ENCODE measurements around the gene TPM1.
A peak's percentile ranks its signal among the peaks of the same experiment; 100 is the strongest.
"Not testable (repeated sequence)": the region's sequence is repeated elsewhere in the genome, so short reads cannot be mapped to it uniquely, and the experiment has no call there.

Gene TPM1

DNA sequence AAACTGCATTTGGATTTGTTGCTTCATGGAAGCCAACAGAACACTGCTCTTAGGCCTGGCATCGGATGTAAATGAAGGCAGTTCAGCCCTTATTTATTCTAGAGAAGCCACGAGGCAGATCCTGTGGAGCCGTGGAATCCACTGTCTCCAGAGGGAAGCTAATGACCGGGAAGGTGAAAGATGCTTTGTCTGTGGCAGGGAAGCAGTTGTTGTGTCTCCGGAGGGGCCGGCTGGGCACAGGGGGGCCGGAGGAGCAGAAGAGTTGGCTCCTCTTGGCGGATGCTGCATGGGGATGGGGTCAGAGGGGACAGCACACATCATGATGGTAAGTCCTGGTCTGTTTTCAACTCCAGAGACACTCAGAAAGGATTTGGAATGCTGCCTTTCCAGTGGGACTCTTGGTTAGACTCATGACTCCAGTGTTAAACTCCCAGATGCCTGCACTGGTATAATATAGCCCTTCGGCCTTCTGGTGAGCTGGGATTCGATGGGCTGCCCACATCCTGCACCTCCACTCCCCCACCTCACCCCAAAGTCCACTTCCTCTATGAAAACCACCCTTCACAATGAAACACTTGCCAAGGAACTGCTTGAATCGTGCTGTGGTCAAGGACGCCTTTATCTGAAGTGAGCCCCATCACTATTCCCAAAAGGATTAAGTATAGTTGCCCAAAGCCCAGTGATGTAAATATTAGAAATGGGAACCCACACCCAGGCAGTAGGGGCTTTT, 33.6 kb downstream of the TPM1 start:
- DNase-seq: no peak

DNA sequence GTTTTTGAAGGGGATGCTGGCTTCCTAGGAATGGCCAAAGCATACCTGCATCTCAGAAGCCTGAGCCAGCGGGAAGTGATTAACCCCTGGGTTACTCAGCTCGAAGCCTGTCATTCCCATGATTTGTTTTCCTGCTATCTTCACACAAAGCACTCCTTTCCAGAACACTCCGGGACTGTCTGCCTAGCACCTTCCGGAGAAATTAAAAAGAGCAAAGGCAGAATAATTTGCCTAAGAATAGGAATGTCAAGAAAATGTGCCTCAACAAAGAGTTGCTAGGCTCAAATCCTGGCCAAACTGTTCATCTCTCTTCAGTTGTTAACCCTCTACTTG, 34.1 kb downstream of the TPM1 start:
- DNase-seq: no peak

DNA sequence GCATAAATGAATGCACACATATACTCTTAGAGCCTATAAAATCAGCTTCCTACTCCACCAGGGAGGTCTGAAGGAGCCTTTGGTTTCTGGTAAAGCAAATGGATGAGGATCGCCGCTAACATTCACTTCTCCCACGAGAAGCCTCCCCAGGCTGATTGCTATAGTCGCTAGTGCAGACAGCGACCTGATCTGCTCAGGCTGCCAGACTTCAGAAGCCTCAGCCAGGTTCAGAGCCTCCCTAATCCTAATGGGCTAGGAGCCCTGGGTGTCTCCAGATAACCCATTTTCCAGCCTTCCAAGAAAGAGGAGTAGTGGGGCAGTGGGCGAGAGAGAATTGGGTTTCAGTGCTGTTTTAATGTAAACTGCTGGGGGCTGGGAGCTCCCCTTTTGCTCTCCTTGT, 35.4 kb downstream of the TPM1 start:
- DNase-seq: no peak

GRCh38 chr15:63079947-63080626, 37.5 kb downstream of the TPM1 start:
- no peak for DNase-seq

DNA sequence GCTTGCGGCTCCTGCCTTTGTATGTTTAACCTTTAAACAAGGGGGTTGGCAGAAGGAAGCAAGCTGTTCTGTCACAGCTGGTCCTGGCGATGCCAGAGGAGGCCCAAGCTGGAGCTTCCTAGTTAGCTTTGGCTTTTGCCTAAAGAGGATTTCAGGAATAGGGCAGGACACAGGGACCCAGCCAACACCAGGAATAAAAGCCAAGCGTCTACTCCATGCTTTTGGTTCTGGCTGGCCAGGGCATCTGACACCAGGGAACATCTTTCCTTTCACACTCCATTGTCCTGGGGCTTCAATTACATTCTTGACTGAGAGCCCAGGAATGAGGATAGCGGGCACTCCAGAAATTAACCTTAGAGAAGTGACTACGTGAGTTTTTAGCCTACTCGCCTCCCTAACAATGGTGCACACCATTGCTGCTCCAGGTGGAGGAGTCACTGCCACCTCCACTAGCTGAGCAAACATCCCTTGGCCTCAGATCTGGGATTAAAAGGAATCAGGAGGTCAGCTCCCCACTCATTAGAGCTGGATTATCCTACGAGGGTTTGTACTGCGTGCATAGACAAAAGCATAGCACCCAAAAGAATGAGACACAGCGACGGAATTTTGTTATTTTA, 38.2 kb downstream of the TPM1 start:
- DNase-seq: no peak

DNA sequence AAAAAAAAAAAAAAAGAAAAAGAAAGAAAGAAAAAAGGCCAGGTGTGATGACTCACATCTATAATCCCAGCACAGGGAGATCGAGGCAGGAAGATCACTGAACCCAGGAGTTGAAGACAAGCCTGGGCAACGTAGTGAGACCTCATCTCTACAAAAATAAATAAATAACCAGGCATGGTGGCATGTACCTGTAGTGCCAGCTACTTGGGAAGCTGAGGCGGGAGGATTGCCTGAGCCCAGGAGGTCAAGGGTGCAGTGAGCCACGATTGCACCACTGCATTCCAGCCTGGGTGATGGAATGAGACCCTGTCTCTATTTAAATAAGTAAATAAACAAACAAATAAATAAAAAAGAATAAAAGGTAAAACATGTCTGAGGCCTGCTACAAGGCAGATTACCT, 39.8 kb downstream of the TPM1 start:
- no peak for DNase-seq

DNA sequence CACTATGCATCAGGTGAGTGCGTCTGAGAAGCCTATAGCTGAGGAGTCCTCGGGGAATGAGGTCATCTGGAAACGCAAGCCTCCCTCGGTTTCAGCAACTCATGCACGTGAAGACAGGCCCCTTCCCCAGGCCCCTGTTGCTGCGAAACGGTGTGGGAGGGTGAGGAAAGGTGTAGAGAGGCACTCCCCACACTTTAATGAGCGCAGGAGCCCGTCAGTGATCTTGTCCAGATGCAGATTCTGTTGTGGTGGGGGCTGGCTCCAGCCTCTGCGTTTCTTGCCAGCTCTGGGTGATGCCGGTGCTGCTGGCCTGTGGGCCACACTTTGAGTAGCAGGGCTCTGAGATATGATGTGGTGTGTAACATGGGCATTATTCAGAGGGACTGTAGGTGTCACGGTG, 40.5 kb downstream of the TPM1 start:
- no peak for DNase-seq

DNA sequence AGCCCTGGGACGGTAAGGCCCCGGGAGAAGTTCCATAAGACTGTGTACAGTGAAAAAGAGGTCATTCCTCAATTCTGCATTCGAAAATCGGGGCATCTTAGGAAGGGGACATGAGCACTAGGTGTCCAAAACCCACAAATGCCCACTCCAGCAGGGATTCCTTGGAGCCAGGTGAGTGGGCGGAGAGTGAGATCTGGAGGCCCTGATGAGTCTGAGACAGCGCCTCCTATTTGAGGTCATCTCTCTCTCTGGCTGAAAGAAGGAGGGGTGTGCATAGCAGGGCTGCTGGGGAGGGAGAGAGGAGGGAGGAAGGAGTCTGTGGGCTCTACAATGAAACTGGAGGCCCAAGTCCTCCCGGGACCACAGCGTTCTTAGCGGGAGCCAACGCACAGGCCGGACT, 41.0 kb downstream of the TPM1 start:
- no peak for DNase-seq

GRCh38 chr15:63084806-63085205, 42.3 kb downstream of the TPM1 start:
- DNase-seq: no peak

GRCh38 chr15:63085289-63085688, 42.7 kb downstream of the TPM1 start:
- no peak for DNase-seq

- no peak for DNase-seq
These were observed 43.7 kb downstream of the TPM1 start for GRCh38 chr15:63086271-63086670.

GRCh38 chr15:63086947-63087346, 44.4 kb downstream of the TPM1 start:
- no peak for DNase-seq

DNA sequence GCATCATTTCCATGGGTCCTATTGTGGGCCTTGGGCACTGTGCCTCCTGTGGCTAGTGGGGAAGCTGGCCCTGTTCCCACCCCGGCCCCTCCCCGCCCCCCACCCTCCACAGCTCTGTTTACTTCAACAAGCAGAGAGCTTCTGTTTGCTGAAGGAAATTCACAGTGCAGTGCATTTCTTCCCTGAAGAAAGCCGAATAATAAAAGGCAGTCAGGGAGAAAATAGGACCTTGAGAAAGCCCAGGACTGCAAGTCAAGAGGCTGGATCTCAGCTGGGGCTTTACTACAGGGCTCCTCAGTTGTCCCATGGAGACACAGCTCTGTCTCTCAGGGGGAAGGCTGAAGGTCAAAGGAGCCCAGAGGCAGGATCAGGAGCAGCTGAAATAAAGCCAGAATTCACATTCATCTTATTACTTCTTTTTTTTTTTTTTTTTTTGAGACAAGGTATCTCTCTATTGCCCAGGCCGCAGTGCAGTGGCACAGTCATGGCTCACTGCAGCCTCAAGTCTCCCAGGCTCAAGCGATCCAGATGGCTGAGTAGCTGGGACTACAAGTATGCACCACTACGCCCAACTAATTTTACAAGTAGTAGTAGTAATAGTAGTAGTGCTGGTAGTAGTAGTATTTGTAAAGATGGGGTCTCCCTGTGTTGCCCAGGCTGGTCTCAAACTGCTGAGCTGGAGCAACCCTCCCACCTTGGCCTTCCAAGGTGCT, 46.1 kb downstream of the TPM1 start:
- DNase-seq: no peak

DNA sequence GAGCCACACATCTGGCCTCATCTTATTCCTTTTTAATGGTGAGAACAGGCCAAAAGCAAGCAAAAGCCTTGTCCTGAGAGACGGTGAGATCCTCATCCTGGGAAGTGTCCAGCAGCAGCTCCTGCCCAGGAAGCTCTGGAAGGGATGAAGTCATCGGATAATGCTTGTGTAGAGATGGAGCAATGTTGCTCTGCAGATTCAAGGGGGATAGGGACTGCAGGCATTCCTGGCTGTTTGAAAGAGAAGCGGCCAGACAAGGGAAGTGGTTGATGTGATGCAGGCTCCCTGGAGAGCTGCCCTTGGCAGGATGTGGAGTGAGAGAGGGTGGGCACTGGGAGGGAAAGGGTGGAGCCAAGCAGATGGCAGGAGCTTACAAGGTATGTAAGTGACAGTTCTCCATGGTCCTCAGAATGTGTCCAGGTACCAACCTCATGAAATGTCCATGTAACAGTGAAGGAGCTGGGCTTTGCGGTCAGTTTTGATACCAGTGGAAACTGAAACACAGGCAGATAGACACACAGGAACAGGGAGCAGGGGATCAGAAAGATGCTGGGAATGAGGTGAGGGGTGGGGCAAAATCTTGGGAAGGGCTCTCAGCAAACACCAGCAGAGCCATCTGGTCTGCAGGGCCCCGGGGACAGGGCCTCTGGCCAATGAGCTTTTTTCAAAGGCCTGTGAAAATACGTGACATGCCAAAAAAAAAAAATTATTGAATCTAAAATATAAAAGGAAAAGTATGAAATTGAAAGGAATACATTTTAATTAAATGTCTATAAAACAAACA, 46.9 kb downstream of the TPM1 start:
- no peak for DNase-seq

DNA sequence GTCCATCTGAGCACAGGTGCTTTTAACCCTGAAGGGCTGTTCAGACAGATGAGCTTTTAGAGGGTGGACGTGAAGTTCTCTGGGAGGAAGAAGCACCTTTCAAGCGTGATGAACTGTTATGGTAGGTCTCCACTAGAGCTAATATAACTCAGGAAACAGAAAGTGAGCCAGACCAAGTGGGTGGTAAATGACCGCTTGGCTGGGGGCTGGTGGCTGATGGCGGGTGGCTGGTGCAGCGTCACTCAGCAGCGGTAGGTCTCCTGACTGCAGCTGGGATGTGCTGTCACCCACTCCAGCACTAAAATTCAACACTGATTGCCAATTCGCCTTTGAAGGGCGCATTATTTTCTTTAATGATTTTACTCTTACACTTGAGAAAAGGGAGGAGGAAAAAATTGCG, 47.9 kb downstream of the TPM1 start:
- no peak for DNase-seq

DNA sequence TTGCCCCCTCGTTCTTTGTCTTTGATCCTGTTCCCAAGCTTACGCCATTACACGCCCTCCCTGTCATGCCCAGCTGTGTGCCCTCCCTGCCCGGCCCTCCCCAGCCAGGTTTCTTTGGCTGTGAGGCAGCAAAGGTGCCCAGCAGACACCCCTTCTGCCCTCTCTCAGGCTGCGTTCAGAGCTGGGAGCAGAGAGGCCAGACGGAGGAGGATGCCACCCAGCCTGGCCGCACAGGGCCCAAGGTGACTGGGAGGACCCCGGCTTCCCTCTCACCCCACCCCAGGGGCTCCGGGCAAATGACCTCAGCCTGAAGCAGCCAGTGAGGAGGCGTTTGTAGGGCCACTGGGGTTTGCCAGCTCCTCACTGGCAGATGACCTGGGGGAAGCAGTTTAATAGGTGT, 48.3 kb downstream of the TPM1 start:
- DNase-seq: no peak

- no peak for DNase-seq
These were observed 49.3 kb downstream of the TPM1 start for GRCh38 chr15:63091679-63092446.

- DNase-seq: peak; percentile 72
These were observed 51.1 kb downstream of the TPM1 start for GRCh38 chr15:63093486-63094205.

DNA sequence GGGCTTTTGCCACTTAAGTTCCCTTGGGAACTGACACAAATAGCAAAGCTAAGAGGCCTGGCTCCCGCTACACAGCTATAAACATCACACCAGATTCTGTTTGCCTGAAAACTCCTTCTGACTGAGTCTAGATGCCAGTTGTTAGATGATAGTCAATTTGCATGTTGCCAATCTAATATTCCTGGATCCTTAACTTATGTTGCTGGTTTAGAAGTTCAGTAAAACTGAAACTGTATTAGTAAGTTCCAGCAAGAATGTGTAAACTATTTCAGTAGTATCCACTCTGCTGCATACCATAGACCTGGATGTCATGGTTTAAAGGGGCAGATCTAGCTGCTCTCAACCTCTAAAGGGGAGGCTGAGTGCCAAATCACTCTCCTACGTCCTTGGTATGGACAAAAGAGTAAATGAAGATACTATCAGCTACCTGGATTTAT, 52.0 kb downstream of the TPM1 start:
- DNase-seq: no peak

- DNase-seq: no peak
These were observed 53.6 kb downstream of the TPM1 start for GRCh38 chr15:63096178-63096577.

DNA sequence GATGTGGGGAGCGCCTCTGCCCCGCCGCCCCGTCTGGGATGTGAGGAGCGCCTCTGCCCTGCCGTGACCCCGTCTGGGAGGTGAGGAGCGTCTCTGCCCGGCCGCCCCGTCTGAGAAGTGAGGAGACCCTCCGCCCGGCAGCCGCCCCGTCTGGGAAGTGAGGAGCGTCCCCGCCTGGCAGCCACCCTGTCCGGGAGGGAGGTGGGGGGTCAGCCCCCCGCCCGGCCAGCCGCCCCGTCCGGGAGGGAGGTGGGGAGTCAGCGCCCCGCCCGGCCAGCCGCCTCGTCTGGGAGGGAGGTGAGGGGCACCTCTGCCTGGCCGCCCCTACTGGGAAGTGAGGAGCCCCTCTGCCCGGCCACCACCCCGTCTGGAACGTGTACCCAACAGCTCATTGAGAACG, 56.4 kb downstream of the TPM1 start:
- not testable (repeated sequence) for DNase-seq

Measured in activated CD8-positive, alpha-beta memory T cell treated with anti-CD3 and anti-CD28 coated beads, Interleukin-2, amount 50 U/mL, for 4 hours (primary cell).